Measurements from ENCODE around the gene TAS1R2. TPM values are rescaled to one million over a fixed set of nuclear protein-coding genes. Genes with fewer than 3 reads are reported as not detected.

Gene TAS1R2
- total and polyA plus RNA-seq, 12 donors: not detected

DNA sequence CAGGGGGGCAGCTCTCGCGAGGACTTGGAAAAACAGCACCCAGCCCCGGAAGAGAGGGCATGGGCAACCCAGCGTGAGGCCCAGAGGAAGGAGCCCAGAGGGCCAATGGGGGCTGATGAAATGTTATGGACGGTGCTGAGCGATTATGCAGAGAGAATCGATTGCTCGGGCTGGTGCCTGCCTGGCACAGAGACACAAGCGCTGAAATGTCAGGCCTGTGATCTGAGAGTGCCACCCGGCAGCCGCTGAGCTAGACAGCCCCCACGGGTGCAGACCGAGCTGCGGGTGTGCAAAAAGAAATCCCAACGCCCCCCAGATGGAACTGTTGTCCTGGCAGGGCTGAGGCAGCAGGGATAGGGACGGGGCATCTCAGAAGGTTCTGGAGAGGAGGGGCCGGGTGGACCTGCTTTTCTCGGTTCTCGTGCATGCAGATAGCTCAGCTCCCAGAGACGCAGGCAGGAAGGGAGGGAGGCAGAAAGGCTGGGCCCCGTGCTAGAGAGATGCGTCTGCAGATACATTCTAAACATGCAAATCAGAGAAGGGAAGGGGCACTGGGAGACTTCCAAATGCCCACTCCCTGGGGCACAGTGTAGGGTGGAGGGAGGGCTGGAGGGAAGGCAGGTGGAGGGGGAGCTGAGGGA, 41.5 kb downstream of the TAS1R2 start:
- Histone ChIP-seq H3K36me3 (replicated peaks in 1 of 2) (no peaks in the 10 kb centered on the region), H3K27me3 (peaks cover 12% of the 10 kb centered on the region), H3K9me3 (replicated peaks in 1 of 3) (no peaks in the 10 kb centered on the region), H3K4me3 (no peak overlapping the region), H3K4me1 (replicated peaks in 1 of 2) (no peaks in the 10 kb centered on the region), H3K27ac (no peak overlapping the region)
- TF ChIP-seq, protein P1, sequence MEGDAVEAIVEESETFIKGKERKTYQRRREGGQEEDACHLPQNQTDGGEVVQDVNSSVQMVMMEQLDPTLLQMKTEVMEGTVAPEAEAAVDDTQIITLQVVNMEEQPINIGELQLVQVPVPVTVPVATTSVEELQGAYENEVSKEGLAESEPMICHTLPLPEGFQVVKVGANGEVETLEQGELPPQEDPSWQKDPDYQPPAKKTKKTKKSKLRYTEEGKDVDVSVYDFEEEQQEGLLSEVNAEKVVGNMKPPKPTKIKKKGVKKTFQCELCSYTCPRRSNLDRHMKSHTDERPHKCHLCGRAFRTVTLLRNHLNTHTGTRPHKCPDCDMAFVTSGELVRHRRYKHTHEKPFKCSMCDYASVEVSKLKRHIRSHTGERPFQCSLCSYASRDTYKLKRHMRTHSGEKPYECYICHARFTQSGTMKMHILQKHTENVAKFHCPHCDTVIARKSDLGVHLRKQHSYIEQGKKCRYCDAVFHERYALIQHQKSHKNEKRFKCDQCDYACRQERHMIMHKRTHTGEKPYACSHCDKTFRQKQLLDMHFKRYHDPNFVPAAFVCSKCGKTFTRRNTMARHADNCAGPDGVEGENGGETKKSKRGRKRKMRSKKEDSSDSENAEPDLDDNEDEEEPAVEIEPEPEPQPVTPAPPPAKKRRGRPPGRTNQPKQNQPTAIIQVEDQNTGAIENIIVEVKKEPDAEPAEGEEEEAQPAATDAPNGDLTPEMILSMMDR (IDR thresholded peaks at IDR 0.05): no peak
- no peak for TF ChIP-seq POLR2A (IDR thresholded peaks at IDR 0.05)
- no peak for DNase-seq
- intact Hi-C loops (cut with DNase I): loop anchor here in 1 of 2 donors (5.0 kb wide), 1 partner anchor 54 kb away; no protein-coding TSS in a partner anchor
- WGBS, 4 donors: 58 to 71% (median 63%) methylated on average over 22 of the region's 22 CpGs

- intact Hi-C loops (cut with DNase I): loop anchor here in 1 of 2 donors (5.0 kb wide), 1 partner anchor 55 kb away; no protein-coding TSS in a partner anchor
- WGBS, 4 donors: 57 to 77% (median 67%) methylated on average over 3 of the region's 3 CpGs
- Histone ChIP-seq H3K27me3 (peaks cover 12% of the 10 kb centered on the region), H3K36me3 (replicated peaks in 1 of 2) (no peaks in the 10 kb centered on the region), H3K4me1 (replicated peaks in 1 of 2) (no peaks in the 10 kb centered on the region), H3K4me3 (no peak overlapping the region), H3K9me3 (replicated peaks in 1 of 3) (no peaks in the 10 kb centered on the region), H3K27ac (no peak overlapping the region)
- TF ChIP-seq, protein P1 (IDR thresholded peaks at IDR 0.05): no peak
- TF ChIP-seq POLR2A (IDR thresholded peaks at IDR 0.05): no peak
- no peak for DNase-seq
Observed at GRCh38 chr1:18817316-18817715, 42.1 kb downstream of the TAS1R2 start.

- no peak overlapping the region for H3K27ac ChIP-seq
- no peak for DNase-seq
- peaks cover 12% of the 10 kb centered on the region for H3K27me3 ChIP-seq
- 59 to 78% (median 70%) methylated on average over 2 of the region's 2 CpGs for WGBS, 4 donors
- TF ChIP-seq, protein P1 (IDR thresholded peaks at IDR 0.05): no peak
- TF ChIP-seq POLR2A (IDR thresholded peaks at IDR 0.05): no peak
- no peak overlapping the region for H3K4me3 ChIP-seq
- intact Hi-C loops (cut with DNase I): loop anchor here in 1 of 2 donors (5.0 kb wide), 1 partner anchor 55 kb away; no protein-coding TSS in a partner anchor
- H3K36me3 ChIP-seq (replicated peaks in 1 of 2): no peaks in the 10 kb centered on the region
- H3K4me1 ChIP-seq (replicated peaks in 1 of 2): no peaks in the 10 kb centered on the region
- no peaks in the 10 kb centered on the region for H3K9me3 ChIP-seq (replicated peaks in 1 of 3)
Observed at GRCh38 chr1:18816808-18817207, 42.7 kb downstream of the TAS1R2 start.

- H3K4me1 ChIP-seq (replicated peaks in 1 of 2): no peaks in the 10 kb centered on the region
- 54 to 74% (median 67%) methylated on average over 6 to 10 of the region's 10 CpGs for WGBS, 4 donors
- no peaks in the 10 kb centered on the region for H3K36me3 ChIP-seq (replicated peaks in 1 of 2)
- no peak overlapping the region for H3K4me3 ChIP-seq
- H3K9me3 ChIP-seq (replicated peaks in 1 of 3): no peaks in the 10 kb centered on the region
- intact Hi-C loops (cut with DNase I): loop anchor here in 1 of 2 donors (5.0 kb wide), 1 partner anchor 57 kb away; no protein-coding TSS in a partner anchor
- peaks cover 5% of the 10 kb centered on the region for H3K27me3 ChIP-seq
- TF ChIP-seq, protein P1 (IDR thresholded peaks at IDR 0.05): no peak
- TF ChIP-seq POLR2A (IDR thresholded peaks at IDR 0.05): no peak
- no peak overlapping the region for H3K27ac ChIP-seq
- no peak for DNase-seq
Observed at GRCh38 chr1:18814874-18815531, 44.5 kb downstream of the TAS1R2 start.

All from adrenal gland (tissue), 12 donors.